GM21529 (cell line): Measurements from ENCODE around the gene METTL1.

Source experiments
- ATAC-seq: cut with Tn5 transposase; IDR thresholded peaks from one replicate; pipeline ENCODE4 v1.9.1; 2021; ENCODE audit not compliant: unreplicated experiment

METTL1 gene

GRCh38 chr12:57755194-57755453, 16.8 kb downstream of the METTL1 start:
- no peak for ATAC-seq

- ATAC-seq, result peak; percentile 40
These were observed 17.3 kb downstream of the METTL1 start, which contains the start of gene MARCHF9 for GRCh38 chr12:57754411-57755193. TSS of gene MARCHF9 (plus strand) at chr12:57755103. CDS start at chr12:57755529, 426 bp downstream.

- ATAC-seq, result no peak
These were observed 18.1 kb downstream of the METTL1 start for GRCh38 chr12:57753756-57754337.

GRCh38 chr12:57752668-57753000, 19.3 kb downstream of the METTL1 start:
- ATAC-seq, result no peak

- peak; percentile 66 for ATAC-seq
These were observed 19.9 kb downstream of the METTL1 start, which contains the start of gene CDK4 for GRCh38 chr12:57751788-57752667. TSS of gene CDK4 (minus strand) at chr12:57752310. CDS start at chr12:57751717, 593 bp downstream.

- no peak for ATAC-seq
These were observed 20.5 kb downstream of the METTL1 start for GRCh38 chr12:57751432-57751787.

- no peak for ATAC-seq
These were observed 21.1 kb downstream of the METTL1 start for GRCh38 chr12:57750561-57751431.

- ATAC-seq, result no peak
These were observed 22.8 kb downstream of the METTL1 start for GRCh38 chr12:57749061-57749460.

GRCh38 chr12:57746025-57746424, 25.9 kb downstream of the METTL1 start:
- no peak for ATAC-seq

GRCh38 chr12:57745485-57745881, 26.4 kb downstream of the METTL1 start:
- no peak for ATAC-seq

GRCh38 chr12:57744777-57745484, 27.0 kb downstream of the METTL1 start, which contains the start of gene TSPAN31:
TSS of gene TSPAN31 (plus strand) at chr12:57745039. CDS start at chr12:57745155, 116 bp downstream.
- peak; percentile 86 for ATAC-seq

- ATAC-seq, result peak; percentile 37
These were observed 27.6 kb downstream of the METTL1 start for GRCh38 chr12:57744194-57744776.

GRCh38 chr12:57743769-57744168, 28.1 kb downstream of the METTL1 start:
- ATAC-seq, result no peak

GRCh38 chr12:57741844-57742738, 29.8 kb downstream of the METTL1 start:
- peak; percentile 59 for ATAC-seq

GRCh38 chr12:57741413-57741789, 30.5 kb downstream of the METTL1 start:
- ATAC-seq, result no peak

GRCh38 chr12:57740656-57741412, 31.1 kb downstream of the METTL1 start:
- peak; percentile 42 for ATAC-seq

- no peak for ATAC-seq
These were observed 31.9 kb downstream of the METTL1 start for GRCh38 chr12:57739914-57740538.

- no peak for ATAC-seq
These were observed 32.5 kb downstream of the METTL1 start for GRCh38 chr12:57739387-57739786.
